IMR-90 (cell line): ENCODE results near the gene CHRD. TPM values are rescaled to one million over a fixed set of nuclear protein-coding genes. Genes with fewer than 3 reads are reported as not detected.

ENCODE experiments used
- ATAC-seq: fragments of 200-7000 bp; cut with Tn5 transposase; 2 replicates; pipeline ENCODE4 v1.9.1; 2020; ENCODE audit warnings: low read depth, mild to moderate bottlenecking, moderate library complexity
- Bru-seq: library from RNA; stranded (reverse); fragments of 400-500 nt; gene quantifications from one replicate; lab custom pipeline; 2021; lab: Mats Ljungman, UMichigan
- BruChase-seq, 2 experiments: library from RNA; stranded (reverse); fragments of 400-500 nt; gene quantifications; one replicate each; lab custom pipeline; 2021; lab: Mats Ljungman, UMichigan
- BruUV-seq: library from RNA; stranded (reverse); fragments of 400-500 nt; replicated peaks from 2 replicates; lab custom pipeline; 2021; lab: Mats Ljungman, UMichigan
- CTCF ChIA-PET: fragments of 300-600 bp; formaldehyde crosslinking; extraction: SDS; loops from one replicate; lab custom pipeline; 2021; ENCODE audit warnings: antibody characterized with exemption; lab: Yijun Ruan, JAX
- POLR2A ChIA-PET: fragments of 300-600 bp; sonication (Branson Sonifier 250); formaldehyde crosslinking; loops from one replicate; lab custom pipeline; 2022; ENCODE audit warnings: antibody characterized with exemption; ENCODE audit not compliant: unreplicated experiment; lab: Charles Lee
- DNase-seq: peaks from one replicate; pipeline ENCODE4 v3.0.0; 2013
- H2AFZ ChIP-seq: replicated peaks from 2 replicates; pipeline ENCODE3; 2013; ENCODE audit warnings: low read length, mild to moderate bottlenecking; ENCODE audit not compliant: poor library complexity
- H2AK5ac ChIP-seq: 2 replicates; pipeline ENCODE4 v1.6.1; 2013; ENCODE audit warnings: low read depth, low read length, inconsistent platforms
- H2AK9ac ChIP-seq: replicated peaks from 2 replicates; pipeline ENCODE3; 2013; ENCODE audit warnings: mild to moderate bottlenecking, low read depth, low read length, moderate library complexity; ENCODE audit not compliant: poor library complexity
- H2BK120ac ChIP-seq: 2 replicates; pipeline ENCODE4 v1.6.1; 2013; ENCODE audit warnings: low read depth, low read length, inconsistent platforms
- H2BK15ac ChIP-seq: 3 replicates; pipeline ENCODE4 v1.6.1; 2013; ENCODE audit warnings: low read depth, low read length, inconsistent platforms
- H2BK20ac ChIP-seq: 2 replicates; pipeline ENCODE4 v1.6.1; 2013; ENCODE audit warnings: low read depth, mild to moderate bottlenecking, inconsistent platforms, low read length, moderate library complexity
- H2BK5ac ChIP-seq: 2 replicates; pipeline ENCODE4 v1.6.1; 2013; ENCODE audit warnings: mild to moderate bottlenecking, low read depth, low read length, inconsistent platforms; ENCODE audit not compliant: poor library complexity, severe bottlenecking
- H3K14ac ChIP-seq: replicated peaks from 2 replicates; pipeline ENCODE4 v1.6.1; 2013; ENCODE audit warnings: low read depth, low read length, inconsistent platforms
- H3K18ac ChIP-seq: 2 replicates; pipeline ENCODE4 v1.6.1; 2013; ENCODE audit warnings: low read depth, low read length, control low read depth
- H3K23ac ChIP-seq: 2 replicates; pipeline ENCODE4 v1.6.1; 2013; ENCODE audit warnings: low read depth, low read length, inconsistent platforms
- H3K27ac ChIP-seq: 2 replicates; pipeline ENCODE4 v1.5.1; 2013; ENCODE audit warnings: mild to moderate bottlenecking, control low read depth, low read length; ENCODE audit not compliant: insufficient read depth
- H3K27me3 ChIP-seq: 2 replicates; pipeline ENCODE4 v1.6.1; 2013; ENCODE audit warnings: low read length; ENCODE audit not compliant: control insufficient read depth, insufficient read depth
- H3K36me3 ChIP-seq: 2 replicates; pipeline ENCODE4 v1.6.1; 2013; ENCODE audit warnings: low read length, mixed read lengths; ENCODE audit not compliant: control insufficient read depth, insufficient read depth
- H3K4ac ChIP-seq: 2 replicates; pipeline ENCODE4 v1.6.1; 2013; ENCODE audit warnings: low read depth, low read length, inconsistent platforms
- H3K4me1 ChIP-seq: 2 replicates; pipeline ENCODE4 v1.6.1; 2013; ENCODE audit warnings: low read length, mixed read lengths; ENCODE audit not compliant: control insufficient read depth, insufficient read depth
- H3K4me2 ChIP-seq: 2 replicates; pipeline ENCODE4 v1.6.1; 2013; ENCODE audit warnings: low read depth, mild to moderate bottlenecking, control low read depth, low read length, moderate library complexity
- H3K4me3 ChIP-seq: 2 replicates; pipeline ENCODE4 v1.5.1; 2013; ENCODE audit warnings: low read depth, mild to moderate bottlenecking, control low read depth, low read length, moderate library complexity; ENCODE audit not compliant: insufficient read depth
- H3K56ac ChIP-seq: 2 replicates; pipeline ENCODE4 v1.6.1; 2013; ENCODE audit warnings: low read length, inconsistent platforms; ENCODE audit not compliant: insufficient read depth; ENCODE audit errors: extremely low read depth
- H3K79me1 ChIP-seq, 2 experiments: 2 replicates each; pipeline ENCODE4 v1.6.1; 2013; ENCODE audit warnings: low read length in 2 of 2, inconsistent platforms in 1 of 2, low read depth in 1 of 2
- H3K9ac ChIP-seq: 2 replicates; pipeline ENCODE4 v1.6.1; 2013; ENCODE audit warnings: low read depth, low read length, control low read depth
- H3K9me1 ChIP-seq: 2 replicates; pipeline ENCODE4 v1.6.1; 2013; ENCODE audit warnings: low read length, inconsistent platforms; ENCODE audit not compliant: insufficient read depth
- H3K9me3 ChIP-seq: 2 replicates; pipeline ENCODE4 v1.6.1; 2013; ENCODE audit warnings: low read length; ENCODE audit not compliant: control insufficient read depth, insufficient read depth
- H4K20me1 ChIP-seq: 2 replicates; pipeline ENCODE4 v1.6.1; 2013; ENCODE audit warnings: low read length, inconsistent platforms; ENCODE audit not compliant: insufficient read depth
- H4K5ac ChIP-seq: 2 replicates; pipeline ENCODE4 v1.6.1; 2013; ENCODE audit warnings: mild to moderate bottlenecking, low read depth, low read length, control low read depth
- H4K8ac ChIP-seq, 2 experiments: 2 replicates each; pipeline ENCODE4 v1.6.1; 2013; ENCODE audit warnings: low read depth in 2 of 2, low read length in 2 of 2, control low read depth in 1 of 2, inconsistent platforms in 1 of 2
- H4K91ac ChIP-seq: 2 replicates; pipeline ENCODE4 v1.6.1; 2013; ENCODE audit warnings: low read depth, low read length, inconsistent platforms; ENCODE audit not compliant: insufficient read depth
- CEBPB ChIP-seq: IDR thresholded peaks from 2 replicates; pipeline ENCODE4 v1.6.1; 2012; ENCODE audit warnings: low read depth, low read length, improper control_type of control experiment
- CTCF ChIP-seq: conservative IDR thresholded peaks from 2 replicates; pipeline ENCODE4 v1.5.1; 2012; ENCODE audit warnings: mild to moderate bottlenecking, low read depth, low read length, improper control_type of control experiment
- MAFK ChIP-seq: IDR thresholded peaks from 2 replicates; pipeline ENCODE4 v1.6.1; 2012; ENCODE audit warnings: low read depth, low read length, improper control_type of control experiment
- NFE2L2 ChIP-seq: fragments of 150-350 bp; IDR thresholded peaks from 2 replicates; pipeline ENCODE4 v1.6.1; 2016; ENCODE audit warnings: low read depth, mild to moderate bottlenecking, low read length
- RCOR1 ChIP-seq: IDR thresholded peaks from 2 replicates; pipeline ENCODE4 v1.6.1; 2012; ENCODE audit warnings: mild to moderate bottlenecking, low read length, improper control_type of control experiment; ENCODE audit not compliant: insufficient replicate concordance
- RFX5 ChIP-seq: IDR thresholded peaks from 2 replicates; pipeline ENCODE4 v1.8.0; 2012; ENCODE audit warnings: low read depth, mild to moderate bottlenecking, low read length, moderate library complexity
- WGBS, 2 experiments: methylation state at CpG; one replicate each; pipeline versions ENCODE4 v1.1.5 to v1.1.7; 2013; ENCODE audit warnings: missing lambda C conversion rate in 2 of 2; ENCODE audit not compliant: insufficient read length in 1 of 2; ENCODE audit errors: extremely low coverage in 2 of 2; 5-methylcytosine and 5-hydroxymethylcytosine counted together
- dilution Hi-C: fragments of 300-500 bp; cut with HindIII; formaldehyde crosslinking; loops from one replicate; pipeline ENCODE4 v1.14.3; 2018; ENCODE audit warnings: low sequenced_read_pairs; ENCODE audit not compliant: unreplicated experiment
- in situ Hi-C: fragments of 300-500 bp; cut with MboI; formaldehyde crosslinking; loops from 3 replicates; pipeline ENCODE4 v1.14.3; 2019; ENCODE audit warnings: low sequenced_read_pairs, inconsistent platforms, mixed read lengths
- intact Hi-C: fragments of 100-400 bp; cut with micrococcal nuclease; formaldehyde crosslinking; loops from 2 replicates; pipeline ENCODE4 v1.10.0; 2022
- long read RNA-seq: library from polyadenylated mRNA; unstranded; transcript quantifications from one replicate; pipeline ENCODE4 v2.0.0, GENCODE V29; 2021; ENCODE audit not compliant: unreplicated experiment
- polyA plus RNA-seq, 3 experiments: library from polyadenylated mRNA; depleted of rRNA; stranded (reverse); fragments of >200 nt; gene quantifications; 2 replicates each; pipeline ENCODE4 v1.2.3, GENCODE V29; 2012; ENCODE audit warnings: low replicate concordance in 1 of 3
- total RNA-seq: library from RNA; depleted of rRNA; stranded (reverse); fragments of >200 nt; gene quantifications from 2 replicates; pipeline ENCODE4 v1.2.3, GENCODE V29; 2012; rRNA removed

The CHRD gene
- total RNA-seq (under 0.01 TPM in 1 of 2 replicates, not detected in the other), polyA plus RNA-seq (2012; rRNA removed) (0.09 TPM in 2 replicates), Bru-seq, nascent RNA (not detected), BruChase-seq, experiment 1, labeled RNA remaining after a 6-hour chase (percentile 17 among the genes with signal in this experiment), BruChase-seq, experiment 2, labeled RNA remaining after a 2-hour chase (percentile 14 among the genes with signal in this experiment)
- polyA plus RNA-seq (2012; cell fraction: cytosol; rRNA removed): 0.03 and 0.10 TPM in 2 replicates
- polyA plus RNA-seq (2012; cell fraction: nucleus; rRNA removed; ENCODE audit: low replicate concordance): 0.29 and 0.88 TPM in 2 replicates
- long read RNA-seq: 0 reads

GRCh38 chr3:184379358-184380184, at the start of gene CHRD:
Gene CHRD (plus strand): TSS chr3:184380054. CDS start chr3:184380319, 265 bp downstream.
- Histone ChIP-seq H3K14ac (no peak within 1 kb of the TSS), H4K91ac (no peak within 1 kb of the TSS), H2AK5ac (no peak within 1 kb of the TSS), H3K9me1 (no peaks in the 10 kb centered on the region), H3K79me1 (no peaks in the 10 kb centered on the region), H3K18ac (no peak within 1 kb of the TSS; the same call in 1 of the 2 replicates), H2AFZ (peak within 1 kb of the TSS; percentile 56), H3K27ac (no peak within 1 kb of the TSS), H3K4me2 (peak within 1 kb of the TSS; percentile 34; the same call in 1 of the 2 replicates), H3K36me3 (no peaks in the 10 kb centered on the region), H4K8ac (no peak within 1 kb of the TSS), H2BK120ac (no peak within 1 kb of the TSS), H2AK9ac (no peak within 1 kb of the TSS), H3K27me3 (peaks cover 81% of the 10 kb centered on the region), H3K4ac (no peak within 1 kb of the TSS), H3K9ac (no peak within 1 kb of the TSS), H2BK20ac (no peak within 1 kb of the TSS), H2BK15ac (no peak within 1 kb of the TSS), H3K4me1 (peaks cover 2% of the 10 kb centered on the region; the same call in 1 of the 2 replicates), H4K5ac (no peak within 1 kb of the TSS), H3K9me3 (no peaks in the 10 kb centered on the region), H3K4me3 (peak within 1 kb of the TSS; percentile 39; the same call in 1 of the 2 replicates), H4K20me1 (no peaks in the 10 kb centered on the region), H3K23ac (peak within 1 kb of the TSS; percentile 31; the same call in 1 of the 2 replicates), H3K56ac (no peak within 1 kb of the TSS), H2BK5ac (no peak within 1 kb of the TSS)
- ChIA-PET CTCF (interaction anchor here (1.4 kb wide), 1 partner anchor 8 kb away, joined by 5 read pairs; no protein-coding TSS in a partner anchor), POLR2A (no interaction called here)
- BruUV-seq: no TSS peak
- intact Hi-C loops (no loop called here), in situ Hi-C loops (loop anchor here (10.0 kb wide), 2 partner anchors 395 to 425 kb away; no protein-coding TSS in a partner anchor), dilution Hi-C loops (no loop called here)
- WGBS, 2 experiments: 28% methylated on average over 16 of the region's 71 CpGs; no CpG with 5 or more reads in 1 of the 2 experiments
- DNase-seq (no peak), ATAC-seq (peak; percentile 61)
- no peak for TF ChIP-seq RCOR1
- no peak for TF ChIP-seq RFX5
- no peak for TF ChIP-seq CTCF
- no peak for TF ChIP-seq CEBPB
- TF ChIP-seq MAFK: no peak
- no peak for TF ChIP-seq NFE2L2
